HG03175 (cell line): ENCODE results near the gene COL9A3.
A peak's percentile ranks its signal among the peaks of the same experiment; 100 is the strongest.
"Not testable (repeated sequence)": the region's sequence is repeated elsewhere in the genome, so short reads cannot be mapped to it uniquely, and the experiment has no call there.

ENCODE experiments used
- ATAC-seq: cut with Tn5 transposase; IDR thresholded peaks from one replicate; pipeline ENCODE4 v1.9.1; 2021; ENCODE audit warnings: mild to moderate bottlenecking, moderate library complexity; ENCODE audit not compliant: unreplicated experiment

The COL9A3 gene

DNA sequence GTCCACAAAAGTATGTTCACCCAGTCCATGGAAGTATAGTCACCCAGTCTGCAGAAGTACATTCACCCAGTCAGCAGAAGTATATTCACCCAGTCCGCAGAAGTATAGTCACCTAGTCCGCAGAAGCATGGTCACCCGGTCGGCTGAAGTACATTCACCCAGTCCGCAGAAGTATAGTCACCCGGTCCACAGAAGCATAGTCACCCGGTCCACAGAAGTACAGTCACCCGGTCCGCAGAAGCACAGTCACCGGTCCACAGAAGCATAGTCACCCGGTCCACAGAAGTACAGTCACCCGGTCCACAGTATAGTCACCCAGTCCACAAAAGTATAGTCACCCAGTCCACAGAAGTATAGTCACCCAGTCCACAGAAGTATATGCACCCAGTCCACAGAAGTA is 36.0 kb downstream of the COL9A3 start:
- ATAC-seq = no peak

GRCh38 chr20:62853304-62853703 is 36.5 kb downstream of the COL9A3 start:
- ATAC-seq = not testable (repeated sequence)

DNA sequence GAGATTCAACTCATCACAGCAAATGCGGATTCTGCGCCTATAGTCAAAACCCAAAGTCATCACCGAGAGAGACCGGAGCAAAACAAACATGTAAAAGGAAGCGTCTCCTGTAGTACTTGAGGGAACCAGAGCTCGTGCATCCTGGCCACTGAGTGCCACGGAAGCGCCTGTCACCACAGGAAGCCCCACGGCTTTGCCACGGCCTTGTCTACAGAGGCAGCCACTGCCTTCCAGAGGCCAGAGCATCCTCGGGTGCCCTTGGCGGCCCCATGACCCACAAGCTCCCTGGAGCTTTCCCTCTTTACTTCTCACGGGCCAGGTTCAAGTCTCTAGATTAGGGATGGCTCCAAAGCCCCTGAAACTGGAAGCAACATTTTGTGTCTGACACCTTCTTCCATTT is 37.3 kb downstream of the COL9A3 start:
- ATAC-seq = no peak

- ATAC-seq = no peak
Measured at GRCh38 chr20:62855120-62855519, 38.3 kb downstream of the COL9A3 start.

DNA sequence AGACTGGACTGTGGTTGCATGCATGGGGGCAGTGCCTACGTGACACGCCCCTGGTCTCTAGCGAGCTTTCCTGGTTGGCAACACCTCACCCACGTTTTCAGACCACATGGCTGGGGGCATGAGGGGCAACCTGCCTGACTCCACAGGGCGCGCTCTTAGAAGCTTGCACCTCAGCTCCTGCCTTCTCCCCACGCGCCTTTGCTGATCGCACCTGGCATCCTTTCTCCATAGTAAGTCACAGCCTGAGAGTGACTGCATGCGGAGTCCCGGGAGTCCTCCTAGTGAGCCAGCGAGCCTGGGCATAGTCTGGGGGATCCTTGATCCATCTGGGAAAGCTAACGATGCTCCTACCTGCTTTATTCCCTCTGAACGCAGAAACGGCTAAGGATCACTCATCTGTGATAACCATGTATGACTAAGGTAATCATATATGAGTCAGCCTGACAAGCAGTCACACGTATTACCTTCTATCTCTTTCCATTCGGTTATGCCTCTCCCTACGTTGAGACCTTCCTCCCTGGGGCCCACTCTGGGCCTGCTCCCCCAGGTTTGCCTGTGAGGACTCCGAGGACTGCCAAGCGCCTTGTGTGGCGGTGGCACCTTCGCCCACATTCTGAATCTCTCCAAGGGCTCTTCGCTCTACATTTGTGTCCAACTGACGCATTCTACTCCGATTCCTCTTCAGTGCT is 40.2 kb downstream of the COL9A3 start:
- ATAC-seq = no peak

DNA sequence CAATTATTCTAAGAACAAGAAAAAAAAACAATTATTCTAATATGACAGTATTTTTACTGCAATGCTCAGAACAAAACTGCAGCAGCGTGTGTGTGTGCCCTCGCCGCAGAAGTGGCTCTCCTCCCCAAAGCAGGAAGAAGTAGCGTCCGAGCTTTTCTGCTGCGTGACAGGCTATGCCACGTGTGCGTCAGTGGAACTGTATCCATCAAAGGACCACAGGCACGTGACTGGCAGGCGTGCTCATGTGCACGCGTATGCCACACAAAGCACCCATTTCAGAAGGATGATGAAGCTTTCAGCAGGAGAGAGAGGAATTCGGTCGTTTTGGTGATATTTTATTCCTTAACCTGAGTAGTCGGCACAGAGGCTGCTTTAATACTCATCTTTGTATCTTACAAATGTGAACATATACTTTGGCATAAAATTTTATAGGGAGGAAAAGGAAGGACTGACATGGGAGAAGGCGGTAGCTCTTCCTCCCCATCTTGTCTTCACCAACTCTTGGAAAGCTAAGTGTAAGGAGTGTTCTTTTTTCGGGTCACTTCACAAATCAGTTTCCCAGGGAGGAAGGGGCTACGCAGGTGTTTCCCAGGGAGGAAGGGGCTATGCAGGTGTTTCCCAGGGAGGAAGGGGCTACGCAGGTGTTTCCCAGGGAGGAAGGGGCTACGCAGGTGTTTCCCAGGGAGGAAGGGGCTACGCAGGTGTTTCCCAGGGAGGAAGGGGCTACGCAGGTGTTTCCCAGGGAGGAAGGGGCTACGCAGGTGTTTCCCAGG is 41.4 kb downstream of the COL9A3 start:
- ATAC-seq = no peak

- no peak for ATAC-seq
Measured at GRCh38 chr20:62859721-62860120, 42.9 kb downstream of the COL9A3 start.

DNA sequence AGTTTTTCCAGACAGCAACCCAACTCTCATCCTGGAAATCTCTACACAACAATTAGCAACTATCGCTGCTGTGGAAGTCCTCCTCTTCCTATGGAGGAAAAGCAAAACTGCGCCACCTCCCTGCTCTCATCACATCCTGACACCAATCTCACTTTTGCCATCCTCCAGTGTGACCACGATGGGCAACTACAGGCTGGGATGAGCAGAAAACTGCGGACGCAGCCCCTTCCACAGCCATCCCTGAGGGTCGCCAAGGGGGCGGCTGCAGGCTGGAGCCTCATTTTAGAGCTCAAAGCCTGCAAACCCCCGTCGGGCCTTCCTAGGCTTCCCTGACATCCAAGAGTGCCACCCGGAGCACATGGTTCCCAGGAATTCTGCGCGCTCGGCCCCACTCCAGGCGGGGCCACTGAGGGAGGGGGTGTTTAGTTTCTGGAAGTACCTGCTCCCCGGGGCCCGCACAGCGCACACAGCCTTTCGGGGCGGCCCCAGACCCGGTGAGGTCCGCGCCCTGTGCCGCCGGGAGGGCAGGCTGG is 43.6 kb downstream of the COL9A3 start:
- no peak for ATAC-seq

DNA sequence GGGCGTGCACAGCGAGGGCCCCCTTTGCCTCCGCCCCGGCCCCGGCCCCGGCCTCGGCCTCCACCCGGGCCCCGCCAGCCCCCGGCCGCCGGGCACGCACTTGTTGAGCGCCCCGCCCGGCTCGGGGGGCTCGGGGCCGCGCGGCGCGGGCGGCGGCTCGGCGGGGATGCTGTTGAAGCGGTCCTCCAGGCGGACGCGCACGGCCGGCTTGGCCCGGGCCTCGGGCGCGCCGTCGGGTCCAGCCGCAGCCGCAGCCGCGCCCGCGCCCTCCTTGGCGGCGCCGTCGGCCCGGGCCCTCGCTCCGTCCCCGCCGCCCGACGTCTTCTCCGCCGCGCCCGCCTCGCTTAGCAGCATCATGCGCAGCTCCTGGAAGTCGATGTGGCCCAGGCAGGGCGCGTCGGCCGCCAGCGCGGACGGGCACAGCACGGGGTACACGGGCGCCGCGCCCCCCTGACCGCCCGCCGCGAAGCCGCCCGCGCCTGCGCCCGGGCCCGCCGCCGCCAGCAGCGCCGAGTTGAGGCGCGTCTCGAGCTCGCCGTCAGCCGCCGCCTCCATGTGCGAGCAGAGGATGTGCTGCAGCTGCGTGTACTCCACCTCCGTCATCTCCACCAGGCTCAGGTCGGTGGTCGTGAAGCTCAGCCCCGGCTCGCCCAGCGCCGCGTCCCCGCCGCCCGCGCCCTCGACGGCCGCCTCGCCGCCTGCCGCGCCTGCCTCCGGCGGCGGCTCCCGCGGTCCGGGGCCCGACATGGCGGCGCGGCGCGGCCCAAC is 44.3 kb downstream of the COL9A3 start:
- peak; percentile 41 for ATAC-seq

- ATAC-seq = peak; percentile 81
Measured at GRCh38 chr20:62861726-62862336, 45.0 kb downstream of the COL9A3 start, which contains the start of gene TCFL5. TSS of gene TCFL5 (minus strand) at chr20:62861822. CDS start at chr20:62861670, 152 bp downstream.

- no peak for ATAC-seq
Measured at GRCh38 chr20:62864207-62864606, 47.4 kb downstream of the COL9A3 start.

- no peak for ATAC-seq
Measured at GRCh38 chr20:62872184-62872847, 55.5 kb downstream of the COL9A3 start.

GRCh38 chr20:62872862-62873261 is 56.0 kb downstream of the COL9A3 start:
- no peak for ATAC-seq

GRCh38 chr20:62873280-62873679 is 56.4 kb downstream of the COL9A3 start:
- ATAC-seq = no peak

DNA sequence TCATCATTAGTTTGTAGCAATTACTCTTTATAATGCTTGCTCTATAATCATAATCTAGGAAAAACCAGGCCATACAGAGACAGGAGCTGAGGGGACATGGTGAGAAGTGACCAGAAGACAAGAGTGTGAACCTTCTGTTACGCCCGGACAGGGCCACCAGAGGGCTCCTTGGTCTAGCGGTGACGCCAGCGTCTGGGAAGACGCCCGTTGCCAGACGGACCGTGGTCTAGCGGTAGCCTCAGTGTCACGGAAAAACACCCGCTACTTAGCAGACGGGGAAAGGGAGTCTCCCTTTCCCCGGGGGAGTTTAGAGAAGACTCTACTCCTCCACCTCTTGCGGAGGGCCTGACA is 56.8 kb downstream of the COL9A3 start:
- not testable (repeated sequence) for ATAC-seq

DNA sequence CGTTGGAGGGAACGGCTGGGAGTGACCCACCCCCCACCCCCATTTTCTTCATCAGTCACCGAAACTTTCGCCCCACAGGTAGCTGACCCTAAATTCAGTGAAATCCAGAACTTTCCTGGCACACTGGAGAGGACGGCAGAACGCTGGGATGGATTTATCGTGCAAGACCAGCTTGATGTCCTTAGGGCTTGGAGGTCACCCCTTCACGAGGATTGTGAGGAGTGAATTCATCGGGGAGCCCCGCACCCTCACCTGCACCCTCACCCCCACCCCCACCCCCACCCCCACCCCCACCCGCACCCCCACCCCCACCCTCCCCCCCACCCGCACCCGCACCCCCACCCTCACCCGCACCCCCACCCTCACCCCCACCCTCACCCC is 58.1 kb downstream of the COL9A3 start:
- ATAC-seq = no peak

DNA sequence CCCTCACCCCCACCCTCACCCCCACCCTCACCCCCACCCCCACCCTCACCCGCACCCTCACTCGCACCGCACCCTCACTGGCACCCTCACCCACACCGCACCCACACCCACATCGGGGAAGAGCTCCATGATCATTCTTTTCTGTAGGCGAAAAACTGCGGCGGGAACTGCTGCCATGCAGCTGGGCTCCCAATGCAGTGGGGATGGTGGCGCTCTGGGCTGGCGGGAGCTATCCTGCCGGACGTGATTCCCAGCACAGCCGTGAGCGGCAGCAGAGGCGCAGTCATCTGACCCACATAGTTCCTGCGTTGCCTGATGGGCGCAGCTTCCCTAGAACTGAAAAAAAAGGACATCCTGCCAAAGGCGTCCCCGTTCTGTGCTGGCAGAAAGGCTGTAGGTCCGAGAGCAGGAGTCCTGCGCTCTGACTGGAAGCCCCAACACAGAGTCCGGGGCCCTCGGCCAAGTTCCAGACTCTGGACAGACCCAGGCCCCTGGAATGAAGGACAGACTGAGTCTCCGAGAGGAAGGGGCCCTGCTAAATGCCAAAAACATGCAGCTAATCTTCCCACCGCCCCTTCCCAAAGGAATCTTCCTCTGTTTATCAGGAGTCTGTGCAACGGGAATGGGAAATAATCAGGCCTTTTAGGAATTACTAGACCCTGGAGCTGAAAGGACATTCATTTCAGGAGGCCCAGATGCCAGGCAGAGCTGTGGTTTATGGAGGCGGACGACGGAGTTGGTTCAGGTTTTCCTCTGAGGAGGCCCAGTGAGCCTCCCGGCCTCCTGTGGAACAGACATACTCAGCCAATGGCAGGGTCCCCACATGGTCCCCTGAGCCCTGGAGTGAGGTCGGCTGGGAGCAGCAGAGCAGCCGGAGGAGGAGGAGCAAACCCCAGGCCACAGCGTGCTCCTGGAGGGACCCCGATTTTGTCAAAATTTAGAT is 58.8 kb downstream of the COL9A3 start:
- ATAC-seq = no peak

DNA sequence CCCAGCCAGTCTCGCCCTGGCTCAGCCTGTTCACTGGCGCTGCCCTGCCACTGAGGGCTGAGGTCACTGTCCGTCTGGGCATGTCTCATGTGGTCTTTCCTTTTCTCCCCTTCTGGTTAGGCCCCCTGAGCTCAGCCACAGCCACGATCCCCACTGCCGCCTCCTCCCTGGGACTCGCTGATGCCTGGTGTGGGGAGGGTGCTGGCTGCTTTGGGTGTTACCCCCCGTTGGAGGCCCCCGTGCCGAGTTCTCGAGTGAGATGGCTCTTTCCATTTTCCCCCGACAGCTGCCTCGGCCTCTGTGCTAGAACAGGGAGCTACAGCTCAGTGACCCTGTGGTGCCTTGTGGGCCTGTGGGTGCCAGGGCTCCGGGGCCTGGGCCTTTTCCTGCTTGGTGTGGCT is 59.7 kb downstream of the COL9A3 start:
- no peak for ATAC-seq
